Lung (tissue), 12 donors: ENCODE results near the gene NXN. TPM values are rescaled to one million over a fixed set of nuclear protein-coding genes. Genes with fewer than 3 reads are reported as not detected.
"Not testable (repeated sequence)": the region's sequence is repeated elsewhere in the genome, so short reads cannot be mapped to it uniquely, and the experiment has no call there.

Source experiments
- ATAC-seq: fragments of 200-7000 bp; cut with Tn5 transposase; one replicate; pipeline ENCODE4 v1.9.1; 2020; ENCODE audit warnings: moderate number of reproducible peaks; ENCODE audit not compliant: insufficient read depth, low FRiP score
- DNase-seq, 3 donors: peaks; one replicate each; pipeline ENCODE4 v3.0.0-alpha.2; 2013 to 2017
- H3K27ac ChIP-seq, 2 donors: one replicate each; pipeline ENCODE4 v1.5.1; 2013; ENCODE audit warnings: mild to moderate bottlenecking in 2 of 2, moderate library complexity in 2 of 2, control low read depth in 1 of 2, inconsistent platforms in 1 of 2, low read depth in 1 of 2, low read length in 1 of 2
- H3K27me3 ChIP-seq, 3 donors: one replicate each; pipeline ENCODE4 v1.5.1; 2013; ENCODE audit warnings: low read length in 2 of 3; ENCODE audit not compliant: control insufficient read depth in 3 of 3, insufficient read depth in 3 of 3
- H3K36me3 ChIP-seq, 4 donors: one replicate each; pipeline ENCODE4 v1.5.1; 2013; ENCODE audit warnings: low read length in 4 of 4, mild to moderate bottlenecking in 1 of 4, moderate library complexity in 1 of 4; ENCODE audit not compliant: control insufficient read depth in 4 of 4, insufficient read depth in 4 of 4
- H3K4me1 ChIP-seq, 5 donors: one replicate each; pipeline ENCODE4 v1.5.1; 2013; ENCODE audit warnings: low read length in 5 of 5, mild to moderate bottlenecking in 2 of 5, moderate library complexity in 1 of 5; ENCODE audit not compliant: control insufficient read depth in 5 of 5, insufficient read depth in 5 of 5
- H3K4me3 ChIP-seq: one replicate; pipeline ENCODE4 v1.5.1; 2013; ENCODE audit warnings: mild to moderate bottlenecking, control low read depth, moderate library complexity
- H3K9ac ChIP-seq, 2 donors: one replicate each; pipeline ENCODE4 v1.5.1; 2013; ENCODE audit warnings: low read length in 2 of 2, control low read depth in 1 of 2; ENCODE audit not compliant: insufficient read depth in 1 of 2
- H3K9me3 ChIP-seq, 4 donors: one replicate each; pipeline ENCODE4 v1.5.1; 2013; ENCODE audit warnings: low read length in 3 of 4, mild to moderate bottlenecking in 1 of 4, moderate library complexity in 1 of 4; ENCODE audit not compliant: control insufficient read depth in 4 of 4, insufficient read depth in 3 of 4
- CTCF ChIP-seq: IDR thresholded peaks from 2 replicates; pipeline ENCODE4 v1.5.1; 2012; ENCODE audit warnings: mild to moderate bottlenecking; ENCODE audit errors: control extremely low read depth, extremely low read depth
- WGBS, 2 donors: extraction: QIAGEN DNeasy Blood & Tissue Kit; methylation state at CpG; one replicate each; pipeline ENCODE4 v1.1.7; 2013; 5-methylcytosine and 5-hydroxymethylcytosine counted together
- polyA plus RNA-seq, 2 donors: library from polyadenylated mRNA; stranded (reverse); fragments of 200-250 nt; gene quantifications; one replicate each; pipeline ENCODE4 v1.2.1, GENCODE V29; 2013
- total RNA-seq, 2 donors: library from RNA; depleted of rRNA in 1 of 2; stranded (reverse); fragments of >200 nt in 1 of 2; gene quantifications; one replicate each; pipeline ENCODE4 v1.2.1, GENCODE V29; 2014 to 2021
- donor health status: control.
- donor health status: control.
- donor health status: Bipolar disorder and iron deficiency.
- donor health status: healthy.
- donor health status: DM: yes; HTN: yes; CAD: no.

NXN gene
- total and polyA plus RNA-seq, 4 donors: 17.6 to 57.7 (median 39.9) TPM

- Histone ChIP-seq H3K9me3 (no peaks in the 10 kb centered on the region), H3K4me1 (peaks cover 0 to 20% (median 0%) of the 10 kb centered on the region in 5 donors), H3K36me3 (peaks cover 0 to 16% (median 11%) of the 10 kb centered on the region in 4 donors), H3K9ac (no peak overlapping the region), H3K4me3 (no peak overlapping the region), H3K27ac (peak overlapping the region in 1 of 2 donors; percentile 44), H3K27me3 (no peaks in the 10 kb centered on the region)
- ATAC-seq (no peak), DNase-seq (no peak)
- whole genome bisulfite sequencing, 2 donors: 60 to 79% methylated on average over 14 of the region's 14 CpGs
- no peak for TF ChIP-seq CTCF
These were observed 184.3 kb downstream of the NXN start for GRCh38 chr17:795276-795675.

- Histone ChIP-seq H3K27ac (peak overlapping the region in 1 of 2 donors; percentile 44), H3K4me3 (no peak overlapping the region), H3K4me1 (peaks cover 0 to 20% (median 0%) of the 10 kb centered on the region in 5 donors), H3K27me3 (no peaks in the 10 kb centered on the region), H3K36me3 (peaks cover 0 to 18% (median 11%) of the 10 kb centered on the region in 4 donors), H3K9me3 (no peaks in the 10 kb centered on the region), H3K9ac (peak overlapping the region in 1 of 2 donors; percentile 62)
- DNase-seq: peak; percentile 91 to 94 (median 93)
- ATAC-seq: no peak
- WGBS, 2 donors: 10 to 19% methylated on average over 18 of the region's 18 CpGs
- TF ChIP-seq CTCF: peak; percentile 78
These were observed 184.7 kb downstream of the NXN start for GRCh38 chr17:794876-795275.

- Histone ChIP-seq H3K4me1 (peaks cover 0 to 12% (median 0%) of the 10 kb centered on the region in 5 donors), H3K9ac (no peak overlapping the region), H3K9me3 (no peaks in the 10 kb centered on the region), H3K4me3 (no peak overlapping the region), H3K27me3 (no peaks in the 10 kb centered on the region), H3K27ac (no peak overlapping the region), H3K36me3 (peaks cover 9 to 27% (median 18%) of the 10 kb centered on the region in 4 donors)
- no peak for TF ChIP-seq CTCF
- WGBS, 2 donors: 81 to 82% methylated on average over 9 of the region's 9 CpGs
- ATAC-seq (no peak), DNase-seq (peak in 1 of 3 donors; percentile 10)
These were observed 187.3 kb downstream of the NXN start for GRCh38 chr17:792277-792676.

- 74 to 86% methylated on average over 19 of the region's 19 CpGs for WGBS, 2 donors
- H3K4me1 ChIP-seq: peaks cover 0 to 12% (median 0%) of the 10 kb centered on the region in 5 donors
- no peak for DNase-seq
- H3K27me3 ChIP-seq: no peaks in the 10 kb centered on the region
- H3K9me3 ChIP-seq: no peaks in the 10 kb centered on the region
- no peak overlapping the region for H3K9ac ChIP-seq
- TF ChIP-seq CTCF: no peak
- no peak overlapping the region for H3K4me3 ChIP-seq
- ATAC-seq: no peak
- no peak overlapping the region for H3K27ac ChIP-seq
- peaks cover 9 to 27% (median 16%) of the 10 kb centered on the region in 4 donors for H3K36me3 ChIP-seq
These were observed 187.7 kb downstream of the NXN start for GRCh38 chr17:791829-792228.

- not testable (repeated sequence) for H3K4me3 ChIP-seq, H3K27me3 ChIP-seq, H3K9ac ChIP-seq, H3K9me3 ChIP-seq, ATAC-seq, H3K27ac ChIP-seq
- peak in 1 of 3 donors; percentile 18 for DNase-seq
- WGBS, 2 donors: 89 to 98% methylated on average over 5 to 10 of the region's 12 CpGs
- H3K36me3 ChIP-seq: peaks cover 9 to 27% (median 17%) of the 10 kb centered on the region in 4 donors
- peaks cover 0 to 12% (median 0%) of the 10 kb centered on the region in 5 donors for H3K4me1 ChIP-seq
These were observed 188.7 kb downstream of the NXN start for GRCh38 chr17:790874-791247.
